ENCODE results near the gene ZNF653.
A peak's percentile ranks its signal among the peaks of the same experiment; 100 is the strongest.

The ZNF653 gene

DNA sequence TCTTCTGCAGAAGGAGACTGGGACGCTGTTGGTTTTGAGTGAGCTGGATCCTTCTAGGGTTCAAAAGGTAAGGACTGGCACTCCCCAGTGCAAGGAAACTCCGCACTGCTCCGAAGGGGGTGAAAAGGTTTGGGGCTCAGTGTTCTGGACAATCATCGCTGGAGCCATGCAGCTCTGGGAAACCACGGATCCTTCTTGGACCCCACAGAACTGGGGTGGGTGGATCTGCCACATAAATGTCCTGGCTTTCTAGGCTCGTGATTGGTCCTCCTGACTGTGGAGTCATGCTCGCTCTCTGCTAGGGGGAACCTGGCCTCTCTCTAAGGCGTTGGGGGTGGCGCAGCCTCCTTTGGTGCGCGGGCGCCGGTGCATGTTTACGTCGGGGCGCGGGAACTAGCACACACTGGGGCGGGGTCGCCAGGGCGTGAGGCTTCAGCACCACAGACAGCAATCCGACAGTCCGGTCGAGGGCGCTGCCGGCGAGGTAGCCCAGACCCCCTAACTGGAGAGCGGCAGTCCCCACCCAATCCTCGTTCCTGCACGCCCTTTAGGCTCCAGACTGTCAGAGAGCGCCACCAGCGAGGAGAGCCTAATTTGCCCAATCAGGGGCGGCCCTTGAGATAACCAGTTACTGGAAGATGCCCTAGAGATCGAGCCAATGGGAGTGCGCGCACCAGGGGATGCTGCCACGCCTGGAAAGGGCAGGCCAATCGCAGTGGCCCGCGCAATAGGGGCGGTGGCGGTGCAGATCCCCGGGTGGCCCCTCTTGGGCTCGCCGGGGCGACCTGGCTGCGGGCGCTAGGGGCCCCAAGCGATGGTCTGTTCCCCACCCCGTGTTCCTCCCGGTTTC is 23.9 kb downstream of the ZNF653 start:
- peak; percentile 35 for DNase-seq (ENCODE audit: low read depth)
- TF ChIP-seq, protein P1, sequence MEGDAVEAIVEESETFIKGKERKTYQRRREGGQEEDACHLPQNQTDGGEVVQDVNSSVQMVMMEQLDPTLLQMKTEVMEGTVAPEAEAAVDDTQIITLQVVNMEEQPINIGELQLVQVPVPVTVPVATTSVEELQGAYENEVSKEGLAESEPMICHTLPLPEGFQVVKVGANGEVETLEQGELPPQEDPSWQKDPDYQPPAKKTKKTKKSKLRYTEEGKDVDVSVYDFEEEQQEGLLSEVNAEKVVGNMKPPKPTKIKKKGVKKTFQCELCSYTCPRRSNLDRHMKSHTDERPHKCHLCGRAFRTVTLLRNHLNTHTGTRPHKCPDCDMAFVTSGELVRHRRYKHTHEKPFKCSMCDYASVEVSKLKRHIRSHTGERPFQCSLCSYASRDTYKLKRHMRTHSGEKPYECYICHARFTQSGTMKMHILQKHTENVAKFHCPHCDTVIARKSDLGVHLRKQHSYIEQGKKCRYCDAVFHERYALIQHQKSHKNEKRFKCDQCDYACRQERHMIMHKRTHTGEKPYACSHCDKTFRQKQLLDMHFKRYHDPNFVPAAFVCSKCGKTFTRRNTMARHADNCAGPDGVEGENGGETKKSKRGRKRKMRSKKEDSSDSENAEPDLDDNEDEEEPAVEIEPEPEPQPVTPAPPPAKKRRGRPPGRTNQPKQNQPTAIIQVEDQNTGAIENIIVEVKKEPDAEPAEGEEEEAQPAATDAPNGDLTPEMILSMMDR (IDR thresholded peaks at IDR 0.05; ENCODE audit: control insufficient read depth, insufficient read depth, low read depth, low read length, missing control alignments): no peak
- H3K4me3 ChIP-seq (ENCODE audit: control insufficient read depth, low read depth, low read length): peak overlapping the region; percentile 23

DNA sequence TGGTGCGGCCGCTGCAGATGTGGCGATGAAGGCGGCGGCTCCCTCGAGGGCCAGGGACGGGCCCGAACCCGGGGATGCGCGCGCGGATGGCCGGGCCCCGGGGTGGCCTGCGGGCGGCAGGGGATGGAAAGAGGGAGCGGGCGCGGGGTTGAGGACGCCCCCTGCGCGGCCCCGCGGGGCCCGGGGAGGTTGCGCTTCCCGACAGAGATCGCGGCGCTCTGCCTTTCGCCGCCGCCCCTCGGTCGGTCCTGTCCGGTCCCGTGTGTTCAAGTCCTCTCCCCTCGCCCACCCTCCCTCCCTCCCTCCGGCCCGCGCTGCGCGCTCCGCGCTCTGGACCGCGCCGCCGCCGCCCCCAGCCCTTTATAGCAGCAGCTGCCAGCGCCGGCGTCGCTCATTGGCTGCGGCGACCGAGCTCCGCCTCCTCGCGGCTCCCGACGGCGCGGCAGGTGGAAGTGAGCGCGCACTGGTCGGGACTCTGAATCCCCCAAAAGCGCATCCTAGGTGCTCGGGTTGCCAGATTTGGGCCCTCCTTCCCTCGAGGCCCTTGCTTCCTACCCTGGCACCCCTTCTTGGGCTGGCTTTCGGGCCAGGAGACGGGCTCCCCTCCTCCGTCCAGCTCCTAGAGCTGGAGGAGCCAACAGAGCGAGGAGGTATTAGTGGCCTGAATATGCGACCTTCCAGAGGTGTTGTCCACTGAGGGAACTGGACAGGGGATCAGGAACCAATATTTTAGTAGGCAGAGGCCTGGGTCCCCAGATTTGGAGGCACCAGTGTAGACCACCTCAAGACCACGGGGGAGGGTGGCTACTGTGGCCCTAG is 24.7 kb downstream of the ZNF653 start, which contains the start of gene ELAVL3:
Gene ELAVL3, minus strand, starts transcription at position 332 of the 819 bp plus-strand sequence. CDS start 438 bp downstream, outside the sequence.
- TF ChIP-seq, protein P1 (IDR thresholded peaks at IDR 0.05; ENCODE audit: control insufficient read depth, insufficient read depth, low read depth, low read length, missing control alignments): no peak
- H3K4me3 ChIP-seq (ENCODE audit: control insufficient read depth, low read depth, low read length): no peak within 1 kb of the TSS
- DNase-seq (ENCODE audit: low read depth): no peak

DNA sequence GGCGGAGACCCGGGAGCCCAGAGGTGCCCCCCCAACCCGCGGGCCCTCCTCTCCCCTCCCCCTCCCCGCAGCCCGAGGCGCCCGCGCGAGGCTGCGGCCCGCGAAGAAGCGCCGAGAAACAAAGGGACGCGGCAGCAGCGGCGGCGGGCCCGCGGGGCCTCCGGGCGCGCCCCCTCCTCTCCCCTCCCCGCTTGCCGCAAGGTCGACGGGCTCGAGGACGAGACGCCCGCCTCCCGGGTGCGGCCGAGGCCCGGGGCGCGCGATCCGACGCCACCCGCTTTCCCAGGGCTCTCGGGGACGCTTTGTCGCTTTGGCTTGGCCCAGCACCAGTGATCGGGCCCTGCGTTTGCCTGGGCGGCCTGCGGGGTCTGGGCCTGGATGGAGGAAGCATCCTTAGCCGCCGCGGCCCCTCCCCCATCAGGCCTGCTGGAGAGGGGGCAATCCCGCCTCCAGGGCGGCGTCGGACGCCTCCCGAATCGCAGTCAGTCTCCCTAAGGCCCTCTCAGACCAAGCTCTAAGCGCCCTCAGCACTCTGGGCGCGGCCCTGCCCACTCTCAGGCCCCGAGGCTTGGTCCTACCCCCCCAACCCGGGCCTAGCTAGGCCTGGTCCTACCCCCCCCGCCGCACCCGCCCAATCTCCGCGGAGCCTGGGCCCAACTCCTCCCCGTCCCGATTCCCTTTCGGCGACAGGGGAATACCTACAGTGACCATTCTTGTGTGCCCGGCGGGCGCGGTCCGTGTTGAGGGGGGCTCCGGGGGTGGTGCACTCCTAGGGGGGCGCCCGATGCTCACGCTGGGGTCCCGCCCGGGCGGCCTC is 25.5 kb downstream of the ZNF653 start:
- TF ChIP-seq, protein P1 (IDR thresholded peaks at IDR 0.05; ENCODE audit: control insufficient read depth, insufficient read depth, low read depth, low read length, missing control alignments): no peak
- H3K4me3 ChIP-seq (ENCODE audit: control insufficient read depth, low read depth, low read length): no peak overlapping the region

DNA sequence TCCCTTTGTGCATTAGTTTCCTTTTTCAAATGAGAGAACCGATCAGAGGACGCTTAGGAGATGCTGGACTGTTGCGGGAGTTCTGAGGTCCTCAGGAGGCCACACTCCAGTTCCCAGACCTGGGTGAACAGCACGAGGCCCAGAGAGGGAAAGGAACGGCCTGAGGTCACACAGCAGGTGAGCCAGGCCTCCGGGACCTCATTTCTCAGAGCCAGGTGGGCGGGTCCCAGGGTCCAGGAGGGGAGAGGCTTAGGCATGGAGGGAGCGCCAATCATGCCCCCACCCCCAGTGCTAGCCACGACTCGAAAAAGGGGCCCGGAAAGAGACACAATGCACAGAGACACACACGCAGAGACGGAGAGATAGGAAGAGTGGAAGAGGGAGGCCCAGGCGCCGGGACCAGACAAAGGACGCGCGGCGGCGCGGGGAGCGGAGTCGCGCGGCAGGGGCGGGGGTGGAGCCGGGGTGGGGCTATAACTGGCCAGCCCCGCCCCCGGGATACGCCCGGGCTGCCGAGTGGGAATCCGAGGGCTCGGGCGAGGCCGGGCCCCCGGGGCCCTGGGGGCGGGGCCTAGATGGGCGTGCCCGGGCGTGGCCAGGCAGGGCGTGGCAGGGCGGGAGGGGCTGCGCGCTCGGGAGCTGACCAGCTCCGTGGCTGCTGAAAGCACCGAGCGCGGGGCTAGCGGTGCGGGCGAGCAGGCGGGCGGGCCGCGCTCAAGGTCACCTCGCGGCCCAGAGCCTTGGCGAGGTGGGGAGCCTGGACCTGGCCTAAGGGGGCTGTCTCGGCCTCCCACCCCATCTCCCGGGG is 26.3 kb downstream of the ZNF653 start:
- no peak for DNase-seq (ENCODE audit: low read depth)
- no peak overlapping the region for H3K4me3 ChIP-seq (ENCODE audit: control insufficient read depth, low read depth, low read length)
- TF ChIP-seq, protein P1 (IDR thresholded peaks at IDR 0.05; ENCODE audit: control insufficient read depth, insufficient read depth, low read depth, low read length, missing control alignments): no peak

More for the DNA sequence above, 25.5 kb downstream of the ZNF653 start:
- no peak for DNase-seq (ENCODE audit: low read depth)

DNA sequence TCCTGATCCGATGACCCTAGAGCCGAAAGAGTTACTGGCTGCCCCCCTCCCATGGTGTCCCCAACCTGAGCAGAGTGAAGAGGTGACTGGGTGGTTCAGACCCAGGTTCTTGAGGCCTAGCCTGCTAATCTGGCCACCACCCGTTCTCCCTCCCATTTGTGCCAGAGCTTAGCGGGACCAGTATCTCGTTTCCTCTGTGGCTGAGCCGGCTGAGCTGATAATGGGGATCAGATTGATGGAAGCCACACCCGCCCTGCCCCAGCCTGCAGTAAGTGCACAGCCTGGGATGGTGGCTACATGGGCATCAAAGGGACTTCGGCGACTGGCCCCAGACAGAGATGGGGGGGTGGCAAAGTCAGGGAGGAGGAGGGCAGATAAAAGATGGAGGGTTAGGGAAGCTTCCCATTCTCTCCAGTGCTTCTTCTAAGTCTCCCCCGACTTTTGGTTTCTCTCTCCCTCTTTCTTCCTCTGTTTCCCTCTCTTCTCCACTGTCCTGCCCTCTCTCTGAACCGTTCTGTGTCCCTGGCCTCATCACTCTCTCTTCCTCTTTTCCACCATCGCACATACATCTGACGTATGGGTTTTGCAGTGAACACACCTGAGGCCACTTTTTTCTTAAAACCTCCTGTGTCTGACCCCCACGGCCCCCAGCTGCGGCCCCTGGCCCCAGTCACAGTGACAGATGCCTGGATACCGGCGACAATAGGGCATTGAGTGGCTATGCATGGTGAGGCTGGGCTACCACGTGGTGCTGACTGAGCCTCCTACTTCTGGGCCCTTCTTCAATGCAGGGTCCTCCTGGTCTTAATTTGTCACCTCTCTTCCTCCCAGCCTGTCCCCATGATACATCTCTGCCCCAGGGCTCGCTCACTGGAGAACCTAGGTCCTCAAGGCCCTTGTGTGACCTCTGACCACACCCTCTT is 27.2 kb downstream of the ZNF653 start:
- no peak for DNase-seq (ENCODE audit: low read depth)
- TF ChIP-seq, protein P1 (IDR thresholded peaks at IDR 0.05; ENCODE audit: control insufficient read depth, insufficient read depth, low read depth, low read length, missing control alignments): no peak
- no peak overlapping the region for H3K4me3 ChIP-seq (ENCODE audit: control insufficient read depth, low read depth, low read length)
